Stimulated activated CD4-positive, alpha-beta T cell treated with anti-CD3 and anti-CD28 coated beads, Interleukin-4, amount 100 ng/mL, for 48 hours (primary cell): ENCODE measurements around the gene CPEB1.

Source experiments
- DNase-seq, 2 donors: peaks; one replicate each; pipeline ENCODE4 v3.0.0-alpha.2; 2020; ENCODE audit warnings: low read depth in 2 of 2

Gene CPEB1

DNA sequence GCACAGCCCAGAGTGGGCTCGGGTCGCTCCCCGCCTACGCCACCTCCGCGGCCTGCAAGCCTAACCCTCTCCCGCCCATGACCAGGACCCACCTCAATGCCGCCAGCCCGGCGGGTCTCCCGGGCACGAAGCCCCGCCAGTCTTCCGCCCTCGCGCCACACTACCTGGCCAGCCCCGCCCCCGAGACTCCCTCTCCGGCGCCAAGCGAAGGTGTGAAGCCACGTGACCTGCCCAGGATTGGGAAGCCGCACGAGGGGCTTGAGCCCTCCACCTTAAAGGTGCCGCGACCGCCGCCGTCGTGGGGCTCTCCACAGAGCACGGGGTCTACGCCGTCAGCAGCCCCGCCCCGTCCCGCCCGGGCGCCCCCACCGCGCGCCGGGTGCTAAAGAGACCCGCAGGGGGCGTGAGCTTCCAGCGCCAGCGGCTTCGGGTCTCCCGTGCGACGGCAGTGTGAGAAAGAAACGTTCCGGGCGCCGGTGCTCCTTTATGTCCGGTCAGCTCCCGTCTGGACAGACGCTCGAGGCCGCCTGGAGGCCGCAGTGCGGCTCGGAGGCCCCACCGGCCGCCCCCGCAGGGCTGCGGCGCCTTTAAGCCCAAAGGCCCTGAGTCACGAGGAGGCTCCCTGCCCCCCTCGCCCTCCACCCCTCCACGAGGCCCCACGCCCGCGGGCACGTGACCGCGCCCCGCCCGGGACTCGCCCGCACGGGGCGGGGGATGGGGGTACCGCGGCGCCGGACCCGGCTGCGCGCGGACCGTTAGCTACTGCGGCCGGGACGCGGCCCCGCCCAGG lies at the start of gene CPEB1:
CPEB1 (minus strand) TSS at position 319 of the 790 bp plus-strand sequence. CDS start 18,904 bp downstream, outside the sequence.
- DNase-seq: peak; percentile 15 to 27

DNA sequence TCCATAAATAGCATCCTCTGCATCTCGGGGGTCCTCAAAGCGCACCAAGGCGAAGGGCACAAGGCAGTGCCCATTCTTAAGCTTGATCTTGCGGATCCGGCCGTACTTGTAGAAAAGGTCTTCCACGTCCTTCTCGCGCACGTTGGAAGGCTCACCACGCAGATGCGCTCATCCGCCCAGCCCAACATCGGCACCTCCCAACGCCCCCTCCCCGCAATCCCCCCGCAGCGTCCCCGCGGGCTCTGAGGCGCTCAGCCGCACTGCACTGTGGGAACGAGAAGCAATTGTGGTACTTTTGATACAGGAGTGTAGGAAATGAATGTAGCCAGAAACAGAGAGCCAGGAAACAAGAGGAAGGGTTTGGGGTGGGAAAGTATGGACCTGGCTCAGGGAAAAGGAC lies 45.0 kb upstream of the CPEB1 start:
- DNase-seq: no peak

DNA sequence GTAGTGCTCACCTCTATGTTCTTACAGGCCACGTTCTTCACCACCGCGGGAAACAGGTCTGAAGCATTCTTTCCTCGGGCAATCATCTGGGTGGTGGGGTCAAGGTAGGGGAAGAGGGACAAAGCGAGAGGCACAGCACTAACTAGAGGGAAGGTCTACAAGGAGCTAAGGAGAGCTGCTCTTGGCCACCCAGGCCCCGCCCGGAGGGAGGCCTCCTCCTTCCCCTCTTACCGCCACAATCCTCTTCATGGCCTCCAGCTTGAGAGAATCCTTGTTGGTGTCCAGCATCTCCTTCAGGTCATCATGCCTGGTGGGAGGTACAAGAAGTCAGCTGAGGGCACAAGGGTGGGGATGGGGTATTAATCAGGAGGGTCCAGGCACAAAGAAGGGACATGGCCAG lies 42.0 kb upstream of the CPEB1 start:
- DNase-seq: no peak

DNA sequence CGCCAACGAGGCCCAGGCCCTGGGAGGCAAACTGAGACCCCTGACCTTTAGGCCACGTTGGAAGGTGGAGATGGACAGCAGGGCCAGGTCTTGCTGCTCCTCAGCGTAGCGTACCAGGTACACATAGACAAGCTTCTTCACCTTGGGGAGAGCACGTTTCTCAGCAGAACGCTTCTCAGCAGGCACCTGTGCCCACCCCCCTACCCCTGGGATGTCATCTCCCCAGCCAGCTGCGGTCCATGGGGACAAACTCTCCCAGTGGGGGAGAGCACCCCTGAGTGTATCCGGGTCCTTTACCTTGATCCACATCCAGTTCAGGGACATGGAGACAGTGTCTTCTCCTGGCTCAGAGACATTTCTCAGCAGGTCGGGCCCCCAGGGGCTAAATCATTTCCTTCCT lies 41.5 kb upstream of the CPEB1 start:
- no peak for DNase-seq

DNA sequence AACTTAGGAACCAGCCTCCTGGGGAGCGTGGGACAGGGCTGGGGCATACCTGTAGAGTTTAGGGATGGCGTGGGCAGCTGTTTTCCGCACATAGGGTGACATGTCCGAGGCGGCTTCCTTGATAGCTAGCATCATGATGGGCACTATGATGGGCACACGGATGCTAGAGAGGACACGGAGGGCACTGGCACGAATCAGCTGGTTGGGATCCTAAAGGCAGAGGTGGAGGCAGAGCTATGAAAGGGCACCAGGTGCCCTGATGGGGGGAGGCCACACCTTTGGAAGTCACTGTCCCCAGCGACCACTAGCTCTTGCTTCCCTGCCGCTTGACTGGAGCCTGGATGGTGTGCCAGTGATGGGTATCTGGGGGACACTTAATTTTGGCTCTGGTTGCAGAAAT lies 34.2 kb upstream of the CPEB1 start:
- DNase-seq: no peak

DNA sequence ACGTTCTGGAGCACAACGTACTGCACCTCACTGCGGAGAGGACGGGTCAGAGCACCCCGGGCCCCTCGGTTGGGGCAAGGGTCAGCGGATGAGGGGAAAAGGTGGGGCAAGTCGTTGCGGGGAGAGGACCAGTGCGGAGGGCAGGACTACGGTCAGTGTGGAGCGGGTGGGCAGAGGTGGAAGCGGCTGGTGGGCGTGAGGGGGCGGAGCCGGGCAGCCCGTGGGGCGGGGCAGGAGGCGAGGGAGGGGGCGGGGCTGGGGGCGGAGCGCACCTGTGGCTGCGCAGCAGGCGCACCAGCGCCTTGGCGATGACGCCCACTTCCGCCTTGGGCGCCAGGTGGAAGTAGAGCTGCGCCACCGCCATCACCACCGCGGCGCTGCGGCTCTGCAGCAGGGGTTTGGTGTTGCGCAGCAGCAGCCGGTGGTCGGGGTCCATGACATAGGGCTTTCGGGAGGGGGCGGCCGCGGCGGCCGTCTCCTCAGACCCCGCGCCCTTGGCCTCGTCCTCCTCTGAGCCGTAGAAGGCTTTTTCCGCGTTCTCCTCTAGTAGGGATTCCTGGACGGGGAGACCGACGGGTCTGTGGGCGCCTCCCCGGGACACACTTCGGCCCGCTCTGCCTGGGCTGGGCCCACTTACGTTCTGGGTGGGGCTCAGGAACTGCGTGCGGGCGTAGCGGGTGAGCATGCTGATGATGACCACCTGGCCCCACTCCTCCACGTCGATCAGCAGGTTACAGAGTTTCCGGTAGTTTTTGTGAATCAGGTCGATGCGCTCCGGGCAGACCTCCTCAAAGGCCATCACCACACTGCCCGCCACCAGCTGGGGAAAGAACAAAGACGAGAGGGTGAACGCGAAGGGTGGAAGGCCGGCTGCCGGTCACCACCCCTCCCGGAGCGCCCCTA lies 33.3 kb upstream of the CPEB1 start:
- peak; percentile 68 to 71 for DNase-seq

- no peak for DNase-seq
These were observed 32.5 kb upstream of the CPEB1 start for GRCh38 chr15:82679626-82680199.

GRCh38 chr15:82677720-82678323 lies 30.7 kb upstream of the CPEB1 start:
- DNase-seq: no peak

DNA sequence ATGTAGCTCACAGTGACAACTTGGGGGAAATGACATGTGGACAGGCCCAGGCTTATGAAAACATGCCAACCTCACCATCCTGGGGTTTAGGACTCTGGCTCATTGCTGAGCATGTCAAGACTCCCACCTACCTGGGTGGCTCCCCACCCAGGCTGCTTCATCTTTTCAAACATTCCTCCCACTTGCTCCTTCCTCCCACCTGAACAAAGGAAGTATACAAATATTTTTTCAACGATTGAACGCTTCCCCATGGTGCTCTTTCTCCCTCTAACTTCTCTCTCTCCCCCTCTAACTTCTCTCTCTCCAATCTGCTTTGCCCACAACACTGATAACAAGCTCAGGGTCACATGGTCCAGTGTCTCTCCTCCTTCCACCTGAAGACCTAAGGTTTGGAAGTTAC lies 27.7 kb upstream of the CPEB1 start:
- no peak for DNase-seq

DNA sequence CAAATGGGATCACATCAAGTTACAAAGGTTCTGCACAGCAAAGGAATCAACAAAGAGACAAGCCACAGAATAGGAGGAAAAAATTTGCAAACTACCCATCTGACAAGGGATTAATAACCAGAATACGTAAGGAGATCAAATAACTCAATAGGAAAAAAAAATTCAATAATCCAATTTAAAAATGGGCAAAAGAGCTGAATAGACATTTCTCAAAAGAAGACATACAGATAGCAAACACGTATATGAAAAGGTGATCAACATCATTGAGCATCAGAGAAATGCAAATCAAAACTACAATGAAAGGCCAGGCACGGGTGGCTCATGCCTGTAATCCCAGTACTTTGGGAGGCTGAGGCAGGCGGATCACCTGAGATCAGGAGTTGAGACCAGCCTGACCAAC lies 23.5 kb upstream of the CPEB1 start:
- no peak for DNase-seq

- no peak for DNase-seq
These were observed 19.4 kb upstream of the CPEB1 start for GRCh38 chr15:82666606-82667005.

DNA sequence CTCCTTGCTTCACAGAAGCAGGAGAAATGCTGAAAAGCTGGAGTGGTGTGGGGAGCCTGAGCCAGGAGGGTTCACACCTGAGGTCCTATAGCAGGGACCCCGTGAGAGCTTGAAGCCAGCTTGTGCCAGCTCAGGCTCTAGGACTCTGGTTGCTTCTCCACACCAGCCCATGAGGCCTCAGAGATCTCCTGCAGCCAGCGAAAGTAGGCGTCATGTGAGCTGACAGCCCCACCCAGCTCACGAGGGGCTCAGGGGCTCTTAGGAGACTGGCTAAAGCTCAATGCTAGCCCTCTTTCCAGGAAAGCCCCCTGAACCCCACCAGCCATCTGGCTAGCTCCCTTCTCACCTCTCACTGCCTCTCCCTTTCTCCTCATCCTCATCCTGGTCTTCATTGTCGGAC lies 16.9 kb upstream of the CPEB1 start:
- no peak for DNase-seq

GRCh38 chr15:82663186-82663600 lies 16.0 kb upstream of the CPEB1 start:
- DNase-seq: peak; percentile 25 to 51

- DNase-seq: no peak
These were observed 15.5 kb upstream of the CPEB1 start for GRCh38 chr15:82662641-82663040.

DNA sequence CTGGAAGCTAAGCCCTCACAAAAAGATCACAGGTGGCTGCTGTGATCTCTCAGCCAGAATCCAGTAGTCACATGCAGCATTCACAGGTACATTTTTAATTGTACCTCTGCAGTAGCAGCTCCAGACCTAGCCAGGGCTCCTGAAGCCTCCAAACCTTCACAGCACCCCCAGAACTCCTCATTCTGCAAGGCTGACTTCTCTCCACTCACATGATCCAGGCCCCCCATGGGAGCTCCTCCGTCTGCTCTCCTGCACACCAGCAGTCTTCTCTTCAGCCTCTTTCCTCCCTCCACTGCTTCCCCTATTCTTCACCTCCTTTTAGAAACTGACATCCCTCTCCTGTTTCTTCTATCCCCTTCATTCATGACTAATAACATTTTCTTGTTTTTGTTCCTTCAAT lies 13.2 kb upstream of the CPEB1 start:
- DNase-seq: no peak

DNA sequence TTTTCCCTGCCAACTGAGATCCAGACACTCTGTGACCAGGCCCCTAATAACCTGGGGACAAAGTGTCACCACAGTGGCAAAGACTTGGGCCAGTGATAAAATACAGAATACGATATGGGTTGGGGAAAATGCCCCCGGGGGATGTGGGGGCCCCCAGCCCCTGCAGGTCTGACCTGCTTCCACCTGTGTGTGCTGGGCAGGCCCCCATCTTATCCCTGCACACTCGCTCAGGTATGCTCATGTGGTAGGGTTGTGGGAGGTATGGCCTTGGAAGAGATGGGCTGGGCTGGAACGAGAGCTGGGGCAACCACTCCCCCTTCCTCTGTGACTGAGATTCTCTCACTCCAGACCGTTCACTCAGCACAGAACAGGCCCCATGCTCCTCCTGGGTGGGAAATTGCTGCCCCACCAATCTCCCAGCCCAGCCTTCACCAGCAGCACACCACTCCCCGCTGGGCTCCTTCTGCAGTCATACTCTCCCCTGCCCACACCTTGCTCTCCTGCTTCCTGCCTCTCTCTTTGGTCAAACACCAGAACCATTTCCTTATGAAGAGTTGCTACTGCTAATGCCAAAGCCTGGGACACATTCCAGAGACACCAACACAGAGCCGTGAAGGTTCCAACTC lies 9.6 kb upstream of the CPEB1 start:
- DNase-seq: no peak

DNA sequence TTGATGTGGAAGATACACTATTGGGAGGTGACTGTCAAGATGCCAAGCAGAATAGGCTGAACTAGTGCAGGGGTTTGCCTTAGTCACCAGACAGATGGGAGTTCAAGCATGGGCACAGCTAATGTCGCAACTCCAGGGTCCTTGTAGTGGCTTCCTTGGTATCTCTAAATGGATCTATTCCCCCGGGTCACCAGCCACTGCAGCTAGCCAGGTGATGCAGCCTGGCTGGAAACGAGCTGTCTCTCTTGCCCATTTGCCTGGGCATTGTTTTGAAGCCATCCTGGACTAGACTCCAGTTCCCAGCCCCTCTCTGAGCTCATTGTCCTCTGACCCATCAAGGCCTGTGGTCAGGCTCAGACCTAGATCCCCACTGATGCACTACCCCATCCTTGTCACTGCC lies 8.4 kb upstream of the CPEB1 start:
- DNase-seq: no peak

GRCh38 chr15:82653483-82654168 lies 6.5 kb upstream of the CPEB1 start:
- DNase-seq: no peak

- no peak for DNase-seq
These were observed 4.5 kb upstream of the CPEB1 start for GRCh38 chr15:82651708-82652107.

GRCh38 chr15:82650046-82650670 lies 3.0 kb upstream of the CPEB1 start:
- no peak for DNase-seq
